ENCODE measurements around the gene PEPD.

The PEPD gene

DNA sequence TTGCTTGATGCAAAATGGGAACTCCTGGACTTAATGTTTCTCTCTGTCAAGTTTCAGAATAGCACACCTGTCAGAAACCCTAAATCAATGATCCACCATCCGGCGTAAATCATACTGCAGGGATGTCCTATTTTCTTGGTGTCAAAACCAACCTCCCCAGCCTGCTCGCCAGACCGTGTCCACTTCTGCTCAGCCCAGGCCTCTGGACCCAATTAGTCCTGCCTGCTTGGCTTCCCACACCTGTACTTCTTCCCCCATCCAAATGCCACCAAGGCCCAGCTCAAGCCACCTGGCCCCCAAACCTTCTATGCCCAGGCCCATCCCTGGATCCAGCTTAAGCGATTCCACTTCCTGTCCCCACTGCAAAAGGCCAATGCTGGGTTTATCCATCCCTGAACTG, 25.1 kb upstream of the PEPD start:
- DNase-seq (ENCODE audit: low read depth in 2 of 2, low spot score in 1 of 2) = no peak

DNA sequence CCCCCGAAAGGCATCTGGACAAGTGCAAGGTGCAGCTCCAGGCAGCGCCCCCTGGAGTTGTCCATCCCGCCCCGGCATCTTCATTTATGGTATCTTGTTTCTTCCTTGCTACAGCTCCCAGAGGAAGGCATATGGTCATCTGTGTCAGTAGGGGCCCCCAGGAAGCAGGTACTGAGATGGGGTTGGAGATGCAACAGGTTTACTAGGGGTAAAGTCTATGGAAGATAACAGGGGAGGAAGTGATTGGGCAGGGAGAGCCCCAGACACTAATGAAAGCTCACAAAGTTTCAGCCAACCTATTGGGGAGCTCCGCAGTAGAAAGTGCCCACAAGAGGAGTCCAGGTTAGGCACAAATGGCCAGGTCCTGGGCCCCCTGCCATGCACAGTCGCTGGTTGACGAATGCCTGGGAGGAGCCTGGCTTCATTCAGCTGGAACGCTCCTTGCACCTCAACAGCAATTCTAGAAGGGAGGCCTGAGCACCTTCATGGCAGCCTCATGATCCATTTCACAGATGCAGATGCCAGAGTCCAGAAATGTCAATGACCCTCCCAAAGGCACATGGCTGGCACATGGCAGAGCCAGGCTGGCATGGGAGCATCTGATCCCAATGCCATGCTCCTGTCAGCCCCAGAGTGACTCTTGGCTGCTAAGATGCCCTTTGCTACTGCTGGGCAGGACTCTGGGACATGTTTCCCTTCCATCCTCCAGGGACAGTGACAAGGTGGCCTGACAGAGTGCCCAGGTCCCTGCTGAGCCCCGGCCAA, 23.8 kb upstream of the PEPD start:
- DNase-seq (ENCODE audit: low read depth in 2 of 2, low spot score in 1 of 2) = no peak

DNA sequence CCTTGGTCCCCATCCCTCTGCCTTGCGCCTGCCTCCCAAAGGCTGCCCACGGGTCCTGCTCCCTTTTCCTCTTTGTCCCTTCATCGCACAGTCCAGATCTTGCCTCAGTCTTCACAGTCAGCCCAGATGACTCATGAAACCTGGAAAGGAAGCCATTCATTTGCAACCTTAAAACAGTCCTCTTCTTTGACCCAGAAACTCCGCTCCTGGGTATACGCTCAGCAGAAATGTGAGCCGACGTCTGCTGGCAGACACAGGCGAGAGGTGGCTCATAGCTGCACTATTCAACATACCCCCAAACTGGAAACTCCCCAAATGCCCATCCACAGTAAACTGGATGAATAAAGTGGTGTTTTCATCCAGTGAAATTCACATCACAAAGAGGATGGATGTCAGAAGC, 13.6 kb upstream of the PEPD start:
- DNase-seq (ENCODE audit: low read depth in 2 of 2, low spot score in 1 of 2) = no peak

DNA sequence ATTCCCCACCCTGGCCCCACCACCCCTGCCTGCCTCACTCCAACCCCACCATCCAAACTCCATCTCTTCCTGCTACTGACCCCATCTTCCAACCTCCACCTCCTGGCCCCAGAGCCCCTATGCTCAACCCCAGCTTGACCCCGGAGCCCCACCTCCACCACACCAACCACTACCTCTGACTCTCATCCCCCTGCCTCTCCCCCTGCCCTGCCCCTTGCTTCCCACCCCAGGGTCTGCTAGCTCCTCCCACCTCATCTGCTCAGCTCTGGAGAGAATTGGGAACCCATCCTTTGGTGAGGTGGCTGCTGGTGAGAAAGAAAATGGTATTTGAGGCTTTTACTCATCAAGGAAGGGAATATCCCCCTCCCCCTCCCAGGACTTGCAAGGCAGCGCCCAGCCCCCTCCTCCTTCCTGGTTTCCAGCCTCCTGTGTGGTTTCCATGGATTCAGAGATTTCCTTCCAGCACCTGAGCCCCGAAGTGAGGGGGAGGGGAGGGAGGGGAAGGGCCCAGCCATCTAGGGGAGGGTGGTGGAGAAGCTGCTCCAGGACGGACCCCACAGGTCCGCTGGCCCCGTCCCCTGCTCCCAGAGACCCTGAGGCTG, 11.4 kb upstream of the PEPD start:
- no peak for DNase-seq (ENCODE audit: low read depth in 2 of 2, low spot score in 1 of 2)

DNA sequence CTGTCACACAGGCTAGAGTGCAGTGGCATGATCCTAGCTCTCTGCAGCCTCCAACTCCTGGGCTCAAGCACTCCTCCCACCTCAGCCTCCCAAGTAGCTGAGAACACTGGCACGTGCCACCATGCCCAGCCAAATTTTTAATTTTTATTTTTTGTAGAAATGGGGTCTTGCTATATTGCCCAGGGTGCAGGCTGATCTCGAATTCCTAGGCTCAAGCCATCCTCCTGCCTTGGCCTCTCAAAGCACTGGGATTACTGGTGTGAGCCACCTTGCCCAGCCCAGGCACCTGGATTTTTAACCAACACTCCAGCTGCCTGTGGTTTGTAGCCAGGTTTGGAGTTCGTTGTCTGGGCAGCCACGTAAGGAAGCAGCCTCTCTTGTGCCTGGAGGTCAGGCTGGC, 9.3 kb upstream of the PEPD start:
- DNase-seq (ENCODE audit: low read depth in 2 of 2, low spot score in 1 of 2) = no peak

DNA sequence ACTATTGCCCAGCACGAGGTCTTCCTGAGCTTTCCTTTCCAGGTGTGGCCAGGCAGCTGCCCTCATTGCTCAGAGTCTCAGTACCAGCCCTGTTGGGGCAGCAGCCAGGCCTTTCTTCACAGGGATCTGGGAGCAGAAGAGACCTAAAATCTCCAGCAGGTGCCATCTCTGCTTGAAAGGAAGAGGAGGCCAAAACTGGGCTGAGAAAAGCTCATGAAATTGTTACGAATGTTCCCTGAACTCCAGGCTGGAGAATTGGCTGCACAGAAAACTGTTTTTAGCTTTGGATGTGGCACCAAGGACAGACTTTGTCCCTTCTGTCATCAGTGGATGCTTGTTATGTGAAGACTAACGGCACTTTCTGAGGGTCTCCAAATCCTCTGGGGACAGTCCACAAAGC, 8.7 kb upstream of the PEPD start:
- DNase-seq (ENCODE audit: low read depth in 2 of 2, low spot score in 1 of 2) = no peak

DNA sequence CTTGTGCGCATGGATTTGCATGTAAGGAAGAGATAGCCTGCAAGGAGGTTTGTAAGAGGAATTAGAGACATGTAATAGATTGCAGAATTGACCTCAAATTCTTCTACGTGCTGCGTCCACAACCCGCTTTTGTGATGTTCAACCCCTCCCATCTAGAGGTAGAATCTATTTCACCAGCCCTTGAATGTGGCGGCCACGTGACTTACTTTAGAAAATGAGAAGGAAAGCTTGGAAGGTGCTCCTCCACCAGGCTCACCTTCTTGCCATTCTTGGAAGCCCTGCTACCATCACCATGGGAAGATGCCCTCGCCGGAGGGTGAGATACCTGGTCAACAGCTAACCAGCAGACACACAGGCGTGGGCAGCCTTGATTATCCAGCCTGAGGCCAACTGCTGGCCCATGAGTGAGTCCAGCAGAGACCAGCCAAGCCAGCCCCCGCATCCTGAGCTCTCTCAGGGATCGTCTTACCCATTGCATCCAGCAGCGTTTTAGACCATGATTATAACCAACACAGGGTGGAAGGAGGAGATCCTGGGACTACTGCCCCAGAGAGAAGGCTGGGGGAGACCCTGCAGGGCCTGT, 7.6 kb upstream of the PEPD start:
- DNase-seq (ENCODE audit: low read depth in 2 of 2, low spot score in 1 of 2) = no peak

DNA sequence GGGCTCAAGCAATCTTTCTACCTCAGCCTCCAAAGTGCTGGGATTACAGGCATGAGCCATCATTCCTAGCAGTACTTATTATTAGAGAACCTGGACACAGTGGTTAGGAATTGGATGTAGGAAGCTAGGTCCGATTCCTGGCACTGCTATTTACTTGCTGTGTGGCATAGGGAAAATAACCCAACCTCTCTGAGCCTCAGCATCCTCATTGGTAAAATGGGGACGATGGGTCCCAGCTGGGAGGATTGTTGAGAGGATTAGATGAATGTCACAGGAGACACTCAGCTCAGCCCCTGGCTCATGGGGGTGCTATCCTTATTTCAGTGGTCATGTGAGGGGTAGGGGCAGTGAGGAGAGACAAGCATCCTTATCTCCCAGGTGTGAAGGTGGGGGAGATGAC, 6.8 kb upstream of the PEPD start:
- DNase-seq (ENCODE audit: low read depth in 2 of 2, low spot score in 1 of 2) = no peak

DNA sequence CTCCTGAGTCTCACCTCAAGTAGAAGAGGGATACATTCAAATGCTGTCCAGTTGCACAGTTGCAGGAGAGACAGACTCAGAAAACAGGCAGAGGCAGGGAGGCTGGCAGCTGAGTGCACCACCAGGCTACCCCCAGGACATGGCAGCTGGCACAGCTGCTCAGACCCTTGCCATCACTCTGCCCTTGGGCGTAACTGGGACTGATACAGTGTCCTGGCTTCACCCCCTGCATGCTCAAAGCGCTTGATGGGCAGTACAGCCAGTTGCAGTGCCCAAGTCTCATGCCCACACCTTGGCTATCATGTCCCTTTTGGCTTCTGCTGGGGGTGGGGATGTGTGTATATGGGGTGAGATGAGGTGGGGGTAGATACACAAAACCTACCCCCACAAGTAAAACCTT, 5.5 kb upstream of the PEPD start:
- no peak for DNase-seq (ENCODE audit: low read depth in 2 of 2, low spot score in 1 of 2)

DNA sequence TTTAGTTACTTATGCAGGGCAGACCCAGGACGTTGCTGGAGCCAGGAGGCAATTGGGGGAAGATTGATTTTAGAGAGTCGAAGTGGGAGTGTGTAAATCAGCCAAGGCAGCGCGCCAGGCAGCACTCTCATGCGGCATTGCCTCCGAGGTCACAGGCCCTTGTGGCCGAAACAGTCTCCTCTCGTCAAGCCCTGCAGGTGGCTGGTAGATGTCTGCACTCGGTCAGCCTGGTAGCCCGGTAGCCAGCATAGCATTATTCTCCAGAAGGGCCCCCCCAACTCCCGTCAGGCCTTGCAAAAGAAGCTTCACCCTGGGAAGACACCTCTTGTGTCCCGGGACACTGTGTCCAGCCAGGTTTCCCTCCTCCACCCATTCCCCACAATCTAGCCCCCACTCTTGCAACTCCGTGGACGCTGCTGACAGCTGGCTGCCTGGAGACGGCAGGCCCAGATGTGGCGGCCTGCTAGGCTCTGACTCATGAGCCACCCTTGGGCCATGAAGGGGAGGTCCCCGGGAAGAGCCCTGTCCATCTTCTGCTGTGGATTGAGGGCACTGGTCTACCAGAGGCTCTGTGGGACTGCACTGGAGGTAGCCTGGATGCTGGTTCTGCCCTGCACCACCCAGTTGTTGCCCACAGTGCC, 2.6 kb upstream of the PEPD start:
- DNase-seq (ENCODE audit: low read depth in 2 of 2, low spot score in 1 of 2) = no peak

DNA sequence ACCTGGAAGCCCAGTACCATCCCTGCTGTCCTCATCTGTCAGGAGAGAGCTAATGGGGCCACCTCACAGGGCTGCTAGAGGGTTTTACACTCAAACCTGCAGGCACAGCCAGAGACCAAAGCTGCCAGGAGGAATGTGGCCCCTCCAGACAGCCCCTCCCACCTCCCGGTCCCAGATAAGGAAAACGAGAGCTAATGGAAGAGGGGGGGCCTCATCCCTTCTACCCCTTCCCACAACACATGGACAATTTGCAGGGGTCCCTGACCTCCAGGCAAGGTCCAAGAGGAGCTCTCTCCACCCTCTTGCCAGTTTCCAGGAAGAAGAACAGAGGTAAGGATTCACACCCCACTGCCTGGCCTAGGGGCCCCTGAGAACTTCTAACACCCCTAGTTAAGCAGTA, 1.6 kb upstream of the PEPD start:
- DNase-seq (ENCODE audit: low read depth in 2 of 2, low spot score in 1 of 2) = no peak

DNA sequence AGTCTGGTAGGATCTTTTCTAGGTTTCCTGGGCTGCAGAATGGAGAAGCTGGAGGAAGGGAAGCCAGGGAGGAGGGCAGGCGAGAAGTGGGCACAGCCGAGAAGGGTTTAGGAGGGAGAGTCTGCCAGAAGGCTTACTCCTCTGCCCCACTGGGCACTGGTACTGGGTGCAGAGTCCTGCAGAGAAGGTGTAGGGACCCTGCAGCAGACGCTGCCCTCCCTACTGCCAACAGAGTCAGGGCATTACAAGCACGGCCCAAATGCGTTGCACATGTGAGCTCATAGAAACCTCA, 726 bp upstream of the PEPD start:
- no peak for DNase-seq (ENCODE audit: low read depth in 2 of 2, low spot score in 1 of 2)

DNA sequence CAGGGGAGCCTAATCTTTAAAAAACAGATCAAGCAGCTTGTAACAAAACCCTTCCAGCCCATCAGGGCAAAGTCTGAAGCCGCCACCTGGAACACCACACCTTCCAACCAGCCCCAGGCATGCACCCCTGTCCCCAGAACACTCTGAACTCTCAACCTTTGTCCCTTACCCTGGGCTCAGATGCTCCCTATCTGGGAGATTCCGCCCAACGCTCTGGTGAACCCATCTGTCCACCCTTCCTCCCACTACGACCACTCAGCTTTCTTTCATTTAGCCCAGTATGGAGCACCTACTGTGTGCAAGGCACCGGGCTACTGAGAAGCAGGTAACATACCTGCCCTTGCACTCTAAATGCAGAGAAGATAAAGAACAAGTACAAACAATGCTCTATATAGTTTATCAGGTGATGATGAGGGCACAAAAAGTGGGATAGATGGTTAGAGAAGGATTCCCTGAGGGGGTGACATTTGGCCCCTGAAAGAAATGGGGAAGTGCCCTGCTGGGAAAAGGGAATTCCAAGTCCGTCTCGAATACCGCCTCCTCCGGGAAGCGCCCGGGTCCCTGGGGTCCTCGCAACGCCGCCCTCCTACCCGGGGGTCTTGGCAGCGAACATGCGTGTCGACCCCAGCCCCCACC, 629 bp downstream of the PEPD start:
- no peak for DNase-seq (ENCODE audit: low read depth in 2 of 2, low spot score in 1 of 2)

DNA sequence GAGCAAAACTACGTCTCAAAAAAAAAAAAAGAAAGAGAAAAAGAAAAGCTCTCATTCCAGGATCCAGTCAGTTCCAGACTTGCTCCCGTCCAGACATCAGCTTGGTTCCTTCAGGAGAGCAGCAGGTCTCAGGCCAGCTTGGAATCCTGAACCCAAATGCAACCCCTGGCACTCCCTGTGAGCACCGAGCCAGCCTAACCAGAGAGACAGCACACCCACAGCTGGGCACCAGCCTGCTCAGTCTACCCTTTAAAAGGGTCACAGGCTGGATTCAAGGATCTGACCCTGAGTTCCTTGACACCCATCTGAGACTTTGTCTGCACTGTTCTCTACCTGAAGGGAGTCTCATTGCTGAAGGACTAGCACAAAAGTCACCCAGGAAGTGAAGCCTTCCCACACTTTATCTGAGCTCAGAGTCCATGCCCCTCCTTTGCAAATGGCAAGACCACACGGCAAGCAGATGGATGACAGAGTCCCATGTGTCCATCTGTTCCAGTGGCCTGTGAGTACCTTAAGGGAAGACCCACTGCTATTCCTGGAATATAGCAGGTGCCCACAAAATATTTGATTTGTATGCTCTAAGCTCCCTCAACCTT, 1.4 kb downstream of the PEPD start:
- no peak for DNase-seq (ENCODE audit: low read depth in 2 of 2, low spot score in 1 of 2)

DNA sequence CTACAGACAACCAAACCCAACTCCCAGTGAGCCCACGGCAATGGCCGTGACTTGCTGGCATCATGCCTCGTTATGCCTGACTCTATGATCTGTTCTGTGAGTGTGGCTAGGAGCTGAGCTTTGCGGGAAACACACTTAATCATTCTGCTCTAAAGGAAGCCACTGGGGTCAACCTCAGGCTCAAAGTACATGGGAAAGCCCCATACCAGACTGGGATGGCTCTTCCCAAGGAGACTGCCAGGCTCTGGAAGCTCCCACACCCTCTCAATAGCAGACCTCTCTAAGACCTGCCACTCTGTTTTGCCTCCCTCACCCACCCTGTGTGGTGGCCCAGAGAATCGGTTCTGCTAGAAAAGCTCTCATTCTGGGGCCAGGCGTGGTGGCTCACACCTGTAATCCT, 2.2 kb downstream of the PEPD start:
- DNase-seq (ENCODE audit: low read depth in 2 of 2, low spot score in 1 of 2) = no peak

DNA sequence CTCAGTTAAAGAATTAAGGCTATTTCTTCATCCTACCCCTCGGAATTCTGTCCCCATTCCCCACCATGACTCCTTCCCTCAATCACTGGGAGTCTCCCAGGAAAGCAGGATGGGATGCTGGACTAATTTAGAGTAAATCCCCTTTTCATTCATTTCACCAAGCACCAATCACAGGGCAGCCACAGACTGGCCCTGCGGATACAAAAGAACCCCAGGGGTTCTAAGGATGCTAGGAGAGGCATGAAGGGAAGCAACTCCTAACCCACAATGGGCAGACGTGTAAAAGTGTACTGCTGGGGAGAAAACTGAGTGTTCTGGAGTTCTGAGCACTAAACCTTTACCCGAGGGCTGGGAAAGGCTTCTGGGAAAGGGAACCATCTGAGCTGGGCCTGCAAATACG, 3.0 kb downstream of the PEPD start:
- DNase-seq (ENCODE audit: low read depth in 2 of 2, low spot score in 1 of 2) = no peak

DNA sequence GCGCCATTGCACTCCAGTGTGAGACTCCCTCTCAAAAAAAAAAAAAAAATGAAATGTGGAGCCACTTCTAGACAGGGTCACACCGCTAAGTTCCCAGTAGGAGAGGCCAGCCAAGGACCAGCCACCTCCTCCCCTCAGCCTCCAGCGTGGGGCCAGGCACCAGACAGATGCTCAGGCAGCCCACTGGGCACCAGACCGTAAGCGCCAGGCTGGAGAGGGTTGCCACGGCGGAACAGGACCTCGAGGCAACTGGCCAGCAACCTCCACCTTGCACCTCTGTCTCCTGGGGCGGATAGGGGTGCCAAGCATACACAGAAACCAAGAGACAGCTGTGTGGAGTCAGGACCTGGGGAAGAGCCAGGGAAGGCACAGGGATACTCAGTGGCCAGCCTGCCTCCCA, 3.7 kb downstream of the PEPD start:
- no peak for DNase-seq (ENCODE audit: low read depth in 2 of 2, low spot score in 1 of 2)

DNA sequence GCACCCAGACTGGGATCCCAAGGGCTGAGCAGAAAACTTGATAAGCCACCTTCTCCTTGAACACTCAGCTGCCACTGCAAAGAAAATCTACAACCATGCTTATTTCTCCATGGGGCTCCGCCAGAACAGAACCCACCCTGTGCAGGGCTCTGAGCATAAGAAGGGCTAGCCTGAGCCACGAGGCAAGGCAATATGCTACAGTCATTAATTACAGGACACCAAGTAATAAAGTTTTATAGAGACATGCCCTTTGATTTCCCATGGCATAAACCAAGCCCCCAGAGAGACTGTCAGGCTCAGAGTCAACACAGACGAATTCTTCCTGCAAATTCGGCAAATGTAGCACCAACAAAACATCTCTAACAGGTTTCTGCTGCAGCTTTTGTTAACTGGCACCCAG, 5.7 kb downstream of the PEPD start:
- no peak for DNase-seq (ENCODE audit: low read depth in 2 of 2, low spot score in 1 of 2)

DNA sequence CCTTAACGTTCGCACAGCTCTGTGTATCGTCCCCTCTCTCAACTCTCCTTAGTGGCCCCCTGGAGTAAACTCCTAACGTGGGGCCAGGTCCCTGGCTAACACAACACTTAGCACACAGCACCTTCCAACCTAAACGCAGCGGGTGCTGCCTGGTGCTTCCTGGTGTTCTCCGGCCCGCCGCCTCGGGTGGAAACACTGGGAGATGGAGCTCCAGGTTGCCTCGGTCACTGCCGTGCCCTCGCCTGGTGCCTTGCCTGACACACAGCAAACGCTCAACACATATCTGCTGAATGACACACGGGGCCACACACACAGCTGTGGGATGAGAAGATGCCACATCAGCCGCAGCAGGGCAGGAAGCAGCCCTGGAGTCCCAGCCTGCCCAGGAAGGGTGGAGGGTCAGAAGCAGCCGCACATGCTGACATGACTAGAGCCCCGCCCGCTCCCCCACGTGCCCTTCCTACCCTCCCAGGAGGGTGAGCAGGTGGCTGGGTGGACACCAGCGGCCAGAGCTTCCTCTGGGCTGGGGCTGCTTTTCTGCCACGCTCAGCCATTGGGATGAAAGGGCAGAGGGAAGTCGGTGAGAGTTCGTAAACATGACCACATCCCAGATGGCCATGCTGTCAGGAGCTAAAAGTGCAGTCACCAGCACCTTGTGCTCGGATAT, 6.6 kb downstream of the PEPD start:
- no peak for DNase-seq (ENCODE audit: low read depth in 2 of 2, low spot score in 1 of 2)

DNA sequence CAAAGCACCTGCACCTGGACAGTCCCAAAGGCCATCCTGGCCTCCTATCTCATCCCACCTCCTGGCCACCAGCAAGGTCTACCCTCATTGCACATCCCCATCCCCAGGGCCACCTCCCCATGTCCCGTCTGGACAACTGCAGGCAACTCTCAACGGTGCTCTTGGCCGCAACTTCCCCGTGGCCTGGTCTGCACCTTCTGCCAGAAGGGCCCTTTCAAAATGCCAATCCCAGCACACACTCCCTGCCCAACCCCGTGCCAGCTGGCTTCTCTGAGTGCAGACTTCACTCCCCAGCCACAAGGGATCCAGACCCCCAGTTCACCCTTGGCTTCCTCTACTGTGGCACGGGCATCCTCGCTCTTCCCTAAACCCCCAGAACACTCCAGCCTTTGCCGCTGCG, 8.2 kb downstream of the PEPD start:
- no peak for DNase-seq (ENCODE audit: low read depth in 2 of 2, low spot score in 1 of 2)

DNA sequence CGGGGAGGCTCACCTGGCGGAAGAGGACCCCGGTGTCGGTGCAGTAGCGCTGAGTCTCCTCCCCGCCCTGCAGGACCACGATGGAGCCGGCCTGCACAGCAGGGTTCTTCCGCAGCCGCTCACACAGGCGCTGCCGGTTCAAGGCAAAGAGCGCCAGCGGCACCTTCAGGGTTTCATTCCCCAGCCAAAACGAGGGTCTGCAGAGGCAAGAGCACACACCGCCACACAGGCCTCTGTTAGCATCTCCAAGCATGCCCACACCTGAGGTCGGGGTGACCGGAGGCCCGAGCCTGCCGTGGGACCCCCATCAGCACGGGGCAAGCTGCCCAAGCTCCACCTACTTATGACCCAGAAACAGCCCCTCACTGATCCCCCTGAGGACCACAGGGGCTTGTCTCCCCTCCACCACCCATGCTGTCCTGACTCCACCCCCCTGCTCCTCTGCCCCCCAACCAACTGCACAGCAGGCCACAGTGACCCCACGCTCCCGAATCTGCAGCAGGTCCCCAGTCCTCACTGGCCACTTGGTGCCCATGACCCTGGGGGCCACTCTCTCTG, 8.9 kb downstream of the PEPD start:
- no peak for DNase-seq (ENCODE audit: low read depth in 2 of 2, low spot score in 1 of 2)
